ENCODE measurements around the gene MDGA2.
A peak's percentile ranks its signal among the peaks of the same experiment; 100 is the strongest.

The MDGA2 gene

DNA sequence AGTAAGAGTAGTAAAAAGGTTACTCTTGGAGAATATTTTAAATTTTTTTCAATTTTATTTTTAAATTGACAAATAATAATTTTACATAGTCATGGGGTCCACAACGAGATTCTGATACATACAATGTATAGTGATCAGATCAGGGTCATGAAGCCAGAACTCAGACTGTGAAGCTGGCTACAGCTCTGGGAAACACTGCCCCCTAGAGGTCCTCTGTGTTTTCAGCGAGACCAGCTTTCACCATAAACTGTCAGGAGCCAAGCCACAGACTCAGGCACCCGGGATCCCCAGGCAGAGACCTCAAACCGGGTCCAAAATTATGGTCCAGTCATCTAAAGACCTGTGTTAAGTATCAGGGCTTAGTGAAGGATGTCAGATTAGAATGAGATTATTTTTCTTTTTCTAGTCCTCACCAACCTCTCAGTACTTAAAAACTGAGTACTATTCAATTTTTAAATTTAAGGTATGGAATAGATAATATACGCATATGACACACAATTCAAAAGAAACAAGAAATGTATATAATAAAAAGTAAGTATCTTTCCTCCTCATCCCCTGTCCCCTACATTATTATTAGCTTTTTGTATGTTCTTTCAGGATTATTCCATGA is 397.1 kb downstream of the MDGA2 start:
- TF ChIP-seq, protein P1, sequence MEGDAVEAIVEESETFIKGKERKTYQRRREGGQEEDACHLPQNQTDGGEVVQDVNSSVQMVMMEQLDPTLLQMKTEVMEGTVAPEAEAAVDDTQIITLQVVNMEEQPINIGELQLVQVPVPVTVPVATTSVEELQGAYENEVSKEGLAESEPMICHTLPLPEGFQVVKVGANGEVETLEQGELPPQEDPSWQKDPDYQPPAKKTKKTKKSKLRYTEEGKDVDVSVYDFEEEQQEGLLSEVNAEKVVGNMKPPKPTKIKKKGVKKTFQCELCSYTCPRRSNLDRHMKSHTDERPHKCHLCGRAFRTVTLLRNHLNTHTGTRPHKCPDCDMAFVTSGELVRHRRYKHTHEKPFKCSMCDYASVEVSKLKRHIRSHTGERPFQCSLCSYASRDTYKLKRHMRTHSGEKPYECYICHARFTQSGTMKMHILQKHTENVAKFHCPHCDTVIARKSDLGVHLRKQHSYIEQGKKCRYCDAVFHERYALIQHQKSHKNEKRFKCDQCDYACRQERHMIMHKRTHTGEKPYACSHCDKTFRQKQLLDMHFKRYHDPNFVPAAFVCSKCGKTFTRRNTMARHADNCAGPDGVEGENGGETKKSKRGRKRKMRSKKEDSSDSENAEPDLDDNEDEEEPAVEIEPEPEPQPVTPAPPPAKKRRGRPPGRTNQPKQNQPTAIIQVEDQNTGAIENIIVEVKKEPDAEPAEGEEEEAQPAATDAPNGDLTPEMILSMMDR (IDR thresholded peaks at IDR 0.05; ENCODE audit: control extremely low read depth, extremely low read depth, low read depth, missing control alignments) = peak; percentile 71

DNA sequence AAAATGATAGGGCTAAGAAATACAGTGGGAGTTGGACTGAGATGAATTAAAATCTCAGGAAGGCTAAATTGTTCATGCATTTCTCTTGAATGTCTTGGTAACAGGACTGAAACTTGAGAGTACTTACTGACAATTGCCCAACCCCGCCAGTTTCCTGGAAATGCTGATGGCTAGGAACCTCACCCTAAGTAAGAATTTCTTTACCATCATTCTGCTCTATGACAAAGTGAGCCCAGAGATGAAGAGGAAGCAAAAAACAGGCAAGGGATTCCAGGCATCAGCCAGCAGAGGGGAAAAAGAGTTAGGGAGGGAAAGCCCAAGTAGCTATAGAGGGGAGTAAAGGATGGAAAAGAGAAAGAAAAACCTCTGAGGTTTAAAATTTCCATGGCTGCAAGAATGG is 397.7 kb downstream of the MDGA2 start:
- ChIA-PET POLR2A (no interaction called here), CTCF (interaction anchor here (0.9 to 1.4 kb wide), 9 partner anchors 14 to 788 kb away, joined by 3 to 7 read pairs (median 3); no protein-coding TSS in a partner anchor)
- TF ChIP-seq, protein P1 (IDR thresholded peaks at IDR 0.05; ENCODE audit: control extremely low read depth, extremely low read depth, low read depth, missing control alignments) = no peak
- DNase-seq (ENCODE audit: extremely low spot score) = no peak

More for the DNA sequence above, 397.1 kb downstream of the MDGA2 start:
- CTCF ChIA-PET = interaction anchor here (0.7 to 1.7 kb wide), 14 partner anchors 9 to 788 kb away, joined by 3 to 7 read pairs (median 3); no protein-coding TSS in a partner anchor
- peak; percentile 25 for DNase-seq (ENCODE audit: extremely low spot score)
- POLR2A ChIA-PET = no interaction called here

DNA sequence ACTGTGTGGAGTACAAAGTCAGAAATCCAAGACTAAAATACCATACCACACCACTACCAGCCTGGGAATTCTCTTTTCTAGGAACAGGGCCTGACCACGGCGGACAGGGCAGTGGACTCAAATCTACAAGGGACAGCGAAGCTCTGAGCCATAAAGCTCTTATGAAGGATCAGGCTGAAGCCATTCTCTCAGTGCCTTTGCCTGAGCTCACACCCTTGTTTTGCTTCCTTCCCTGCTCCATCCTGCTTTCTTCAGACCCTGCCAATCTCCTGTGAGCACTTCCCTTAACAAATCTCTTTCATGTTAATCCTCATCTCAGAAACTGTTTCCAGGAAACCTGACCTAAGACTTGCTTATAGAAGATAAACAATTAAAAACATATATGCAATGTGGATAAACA is 398.5 kb downstream of the MDGA2 start:
- DNase-seq (ENCODE audit: extremely low spot score) = no peak
- CTCF ChIA-PET = no interaction called here
- TF ChIP-seq, protein P1 (IDR thresholded peaks at IDR 0.05; ENCODE audit: control extremely low read depth, extremely low read depth, low read depth, missing control alignments) = no peak
- POLR2A ChIA-PET = no interaction called here

DNA sequence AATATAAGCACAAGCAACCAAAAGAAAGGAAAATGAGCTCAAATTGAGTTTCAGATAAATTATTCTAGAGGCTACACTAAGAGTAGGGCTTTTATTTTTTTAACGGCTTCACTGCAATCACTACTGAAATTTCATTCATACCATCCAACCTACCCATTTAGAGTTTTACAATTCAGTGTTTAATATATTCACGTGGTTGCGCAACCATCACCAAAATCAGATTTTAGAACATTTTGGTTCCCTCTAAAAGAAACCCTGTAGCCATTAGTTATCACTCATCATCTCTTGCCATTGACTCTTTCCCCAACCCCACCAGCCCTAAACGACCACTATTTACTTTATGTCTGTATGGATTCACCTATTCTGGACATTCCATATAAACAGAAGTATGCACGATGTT is 401.5 kb downstream of the MDGA2 start:
- POLR2A ChIA-PET = no interaction called here

DNA sequence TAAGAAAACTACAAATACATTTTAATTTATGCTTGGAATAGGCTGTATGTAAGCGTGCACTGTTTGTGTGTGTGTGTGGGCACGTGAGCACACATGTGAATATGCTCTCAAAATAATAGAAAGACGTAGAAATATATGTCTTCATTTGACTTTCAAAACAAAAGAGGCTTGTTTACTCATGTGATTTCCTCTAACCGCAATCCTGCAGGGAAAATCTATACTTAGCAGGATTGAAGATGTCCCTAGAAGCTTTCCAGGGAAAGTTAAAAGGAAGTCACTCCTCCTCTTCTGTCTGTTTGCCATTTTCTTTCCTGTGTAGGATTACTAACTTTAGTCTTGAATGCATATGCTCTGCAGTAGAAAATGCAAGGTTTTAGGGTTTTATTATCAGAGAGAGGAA is 404.7 kb downstream of the MDGA2 start:
- POLR2A ChIA-PET = no interaction called here
- DNase-seq (ENCODE audit: extremely low spot score) = no peak
- TF ChIP-seq, protein P1 (IDR thresholded peaks at IDR 0.05; ENCODE audit: control extremely low read depth, extremely low read depth, low read depth, missing control alignments) = no peak
- CTCF ChIA-PET = no interaction called here

More for the DNA sequence above, 401.5 kb downstream of the MDGA2 start:
- DNase-seq (ENCODE audit: extremely low spot score) = no peak
- TF ChIP-seq, protein P1 (IDR thresholded peaks at IDR 0.05; ENCODE audit: control extremely low read depth, extremely low read depth, low read depth, missing control alignments) = no peak
- CTCF ChIA-PET = interaction anchor here (1.1 kb wide), 1 partner anchor 17 kb away, joined by 3 read pairs; no protein-coding TSS in a partner anchor

DNA sequence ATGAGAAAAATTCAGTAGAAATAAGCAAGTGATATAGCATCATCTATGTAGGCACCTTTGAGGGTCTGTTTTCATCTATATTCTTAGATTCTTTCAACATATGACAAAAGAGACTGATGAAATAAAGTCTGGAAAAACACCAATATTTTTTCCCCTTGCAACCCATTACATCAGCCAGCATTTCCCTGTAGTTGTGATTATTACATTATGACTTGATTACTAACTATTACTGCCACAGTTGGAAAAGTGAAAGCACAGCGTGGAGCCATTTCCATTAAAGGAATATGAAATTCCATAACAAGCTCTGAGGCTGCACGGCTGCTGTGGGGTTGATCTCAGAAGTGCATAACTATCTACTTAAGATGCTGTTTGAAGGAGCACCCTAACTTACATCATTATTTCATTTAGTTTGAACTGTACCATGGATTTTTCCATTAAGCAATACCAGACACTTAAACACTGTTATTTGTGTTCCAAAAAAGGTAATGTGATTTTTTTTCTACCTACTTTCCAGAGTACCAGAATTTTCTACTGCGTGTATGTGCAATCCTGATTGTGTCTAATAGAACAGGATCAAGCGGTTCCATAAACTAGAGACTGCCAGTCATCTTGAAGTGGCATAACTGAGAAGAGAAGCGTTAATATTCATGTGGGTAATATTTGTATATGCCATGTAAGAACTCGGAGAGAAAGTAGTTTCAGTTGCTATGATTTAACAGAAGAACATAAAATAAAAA is 405.5 kb downstream of the MDGA2 start:
- TF ChIP-seq, protein P1 (IDR thresholded peaks at IDR 0.05; ENCODE audit: control extremely low read depth, extremely low read depth, low read depth, missing control alignments) = no peak
- ChIA-PET CTCF (no interaction called here), POLR2A (no interaction called here)
- no peak for DNase-seq (ENCODE audit: extremely low spot score)

Data from GM10248 (cell line).